ENCODE results near the gene POLR3G.

The POLR3G gene

GRCh38 chr5:90477073-90477472, 2.4 kb downstream of the POLR3G start:
- peak overlapping the region; percentile 88 for H3K4me3 ChIP-seq (ENCODE audit: low read depth, low read length)

GRCh38 chr5:90477621-90478215, 3.1 kb downstream of the POLR3G start:
- no peaks in the 10 kb centered on the region for H3K36me3 ChIP-seq (ENCODE audit: control insufficient read depth, insufficient read depth, low read length)
- no peaks in the 10 kb centered on the region for H3K27me3 ChIP-seq (ENCODE audit: control insufficient read depth, insufficient read depth, low read length)
- H3K9me3 ChIP-seq (ENCODE audit: control insufficient read depth, insufficient read depth, low read length) = no peaks in the 10 kb centered on the region
- H3K9ac ChIP-seq (ENCODE audit: low read depth, low read length) = no peak overlapping the region
- H3K4me3 ChIP-seq (ENCODE audit: low read depth, low read length) = peak overlapping the region; percentile 20
- H3K4me1 ChIP-seq (ENCODE audit: control insufficient read depth, insufficient read depth, low read length) = peaks cover 18% of the 10 kb centered on the region

More at GRCh38 chr5:90477073-90477472, 2.4 kb downstream of the POLR3G start:
- no peak overlapping the region for H3K9ac ChIP-seq (ENCODE audit: low read depth, low read length)
- no peaks in the 10 kb centered on the region for H3K27me3 ChIP-seq (ENCODE audit: control insufficient read depth, insufficient read depth, low read length)
- no peaks in the 10 kb centered on the region for H3K36me3 ChIP-seq (ENCODE audit: control insufficient read depth, insufficient read depth, low read length)
- no peaks in the 10 kb centered on the region for H3K9me3 ChIP-seq (ENCODE audit: control insufficient read depth, insufficient read depth, low read length)
- peaks cover 18% of the 10 kb centered on the region for H3K4me1 ChIP-seq (ENCODE audit: control insufficient read depth, insufficient read depth, low read length)

- no peak overlapping the region for H3K4me3 ChIP-seq (ENCODE audit: low read depth, low read length)
- H3K4me1 ChIP-seq (ENCODE audit: control insufficient read depth, insufficient read depth, low read length) = peaks cover 18% of the 10 kb centered on the region
- H3K27me3 ChIP-seq (ENCODE audit: control insufficient read depth, insufficient read depth, low read length) = no peaks in the 10 kb centered on the region
- H3K9me3 ChIP-seq (ENCODE audit: control insufficient read depth, insufficient read depth, low read length) = no peaks in the 10 kb centered on the region
- H3K9ac ChIP-seq (ENCODE audit: low read depth, low read length) = no peak overlapping the region
- no peaks in the 10 kb centered on the region for H3K36me3 ChIP-seq (ENCODE audit: control insufficient read depth, insufficient read depth, low read length)
These were observed 5.1 kb downstream of the POLR3G start for GRCh38 chr5:90479611-90480385.

DNA sequence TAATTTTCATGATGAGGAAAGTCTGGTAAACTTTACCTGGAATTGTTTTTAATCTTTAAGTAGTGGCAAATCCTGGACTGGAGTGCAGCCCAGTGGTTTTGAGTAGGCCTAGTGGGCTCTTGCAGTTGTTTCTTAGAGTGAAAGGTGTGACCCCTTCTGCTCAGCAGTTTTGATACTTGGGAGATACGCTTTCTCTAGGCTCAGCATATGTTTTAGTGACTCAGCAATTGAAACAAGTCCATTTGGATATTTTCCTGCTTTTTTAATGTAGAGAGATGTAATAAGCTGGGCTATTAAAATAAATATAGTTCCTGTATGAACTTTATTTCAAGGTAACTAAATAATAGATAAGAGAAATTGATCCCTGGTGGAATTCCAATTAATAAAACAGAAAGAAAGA, 6.0 kb downstream of the POLR3G start:
- Histone ChIP-seq H3K27me3 (ENCODE audit: control insufficient read depth, insufficient read depth, low read length) (no peaks in the 10 kb centered on the region), H3K4me1 (ENCODE audit: control insufficient read depth, insufficient read depth, low read length) (peaks cover 18% of the 10 kb centered on the region), H3K9ac (ENCODE audit: low read depth, low read length) (no peak overlapping the region), H3K4me3 (ENCODE audit: low read depth, low read length) (no peak overlapping the region), H3K36me3 (ENCODE audit: control insufficient read depth, insufficient read depth, low read length) (no peaks in the 10 kb centered on the region), H3K9me3 (ENCODE audit: control insufficient read depth, insufficient read depth, low read length) (no peaks in the 10 kb centered on the region)

GRCh38 chr5:90483206-90483605, 8.5 kb downstream of the POLR3G start:
- Histone ChIP-seq H3K9ac (ENCODE audit: low read depth, low read length) (no peak overlapping the region), H3K4me3 (ENCODE audit: low read depth, low read length) (no peak overlapping the region), H3K27me3 (ENCODE audit: control insufficient read depth, insufficient read depth, low read length) (no peaks in the 10 kb centered on the region), H3K4me1 (ENCODE audit: control insufficient read depth, insufficient read depth, low read length) (no peaks in the 10 kb centered on the region), H3K9me3 (ENCODE audit: control insufficient read depth, insufficient read depth, low read length) (no peaks in the 10 kb centered on the region), H3K36me3 (ENCODE audit: control insufficient read depth, insufficient read depth, low read length) (no peaks in the 10 kb centered on the region)

DNA sequence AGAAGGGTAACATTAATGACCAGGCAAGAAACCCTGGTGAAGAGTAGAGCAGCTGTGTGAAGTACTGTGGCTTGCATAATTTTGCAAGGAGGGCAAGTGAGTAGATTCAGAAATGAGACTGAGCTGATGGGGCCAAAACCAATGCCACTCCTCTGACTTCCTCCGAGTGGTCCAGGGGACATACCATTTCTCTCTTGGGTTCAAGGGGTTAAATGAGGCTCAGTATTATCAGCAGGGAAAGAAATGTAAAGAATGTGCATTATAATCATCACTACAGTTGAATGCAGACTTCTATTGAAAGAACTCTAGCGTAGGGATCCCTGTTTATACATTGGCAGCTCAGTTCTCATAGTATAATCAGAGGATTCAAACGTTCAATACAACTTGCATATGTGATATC, 9.9 kb downstream of the POLR3G start:
- no peak overlapping the region for H3K4me3 ChIP-seq (ENCODE audit: low read depth, low read length)
- no peaks in the 10 kb centered on the region for H3K9me3 ChIP-seq (ENCODE audit: control insufficient read depth, insufficient read depth, low read length)
- H3K27me3 ChIP-seq (ENCODE audit: control insufficient read depth, insufficient read depth, low read length) = no peaks in the 10 kb centered on the region
- no peak overlapping the region for H3K9ac ChIP-seq (ENCODE audit: low read depth, low read length)
- no peaks in the 10 kb centered on the region for H3K36me3 ChIP-seq (ENCODE audit: control insufficient read depth, insufficient read depth, low read length)
- H3K4me1 ChIP-seq (ENCODE audit: control insufficient read depth, insufficient read depth, low read length) = no peaks in the 10 kb centered on the region

- no peak overlapping the region for H3K9ac ChIP-seq (ENCODE audit: low read depth, low read length)
- H3K36me3 ChIP-seq (ENCODE audit: control insufficient read depth, insufficient read depth, low read length) = no peaks in the 10 kb centered on the region
- no peaks in the 10 kb centered on the region for H3K27me3 ChIP-seq (ENCODE audit: control insufficient read depth, insufficient read depth, low read length)
- H3K4me1 ChIP-seq (ENCODE audit: control insufficient read depth, insufficient read depth, low read length) = no peaks in the 10 kb centered on the region
- no peak overlapping the region for H3K4me3 ChIP-seq (ENCODE audit: low read depth, low read length)
- H3K9me3 ChIP-seq (ENCODE audit: control insufficient read depth, insufficient read depth, low read length) = no peaks in the 10 kb centered on the region
These were observed 14.1 kb downstream of the POLR3G start for GRCh38 chr5:90488791-90489190.

DNA sequence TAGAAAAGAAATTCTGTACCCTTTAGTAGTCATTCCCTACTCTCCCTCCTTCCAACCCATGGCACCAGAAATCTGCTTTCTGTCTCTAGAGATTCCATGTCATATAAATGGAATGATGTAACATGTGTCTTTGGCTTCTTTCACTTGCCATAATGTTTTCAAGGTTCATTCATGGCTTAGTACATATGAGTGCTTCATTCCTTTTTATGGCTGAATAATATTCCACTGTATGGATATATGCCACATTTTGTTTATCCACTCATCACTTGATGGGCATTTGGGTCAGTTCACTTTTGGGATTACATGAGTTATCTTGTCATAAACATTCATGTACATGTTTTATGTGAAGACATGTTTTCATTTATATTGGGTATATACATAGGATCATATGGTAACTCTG, 19.4 kb downstream of the POLR3G start:
- H3K9ac ChIP-seq (ENCODE audit: low read depth, low read length) = no peak overlapping the region
- H3K27me3 ChIP-seq (ENCODE audit: control insufficient read depth, insufficient read depth, low read length) = no peaks in the 10 kb centered on the region
- H3K4me1 ChIP-seq (ENCODE audit: control insufficient read depth, insufficient read depth, low read length) = no peaks in the 10 kb centered on the region
- H3K4me3 ChIP-seq (ENCODE audit: low read depth, low read length) = no peak overlapping the region
- H3K36me3 ChIP-seq (ENCODE audit: control insufficient read depth, insufficient read depth, low read length) = no peaks in the 10 kb centered on the region
- H3K9me3 ChIP-seq (ENCODE audit: control insufficient read depth, insufficient read depth, low read length) = no peaks in the 10 kb centered on the region

GRCh38 chr5:90495146-90495545, 20.5 kb downstream of the POLR3G start:
- Histone ChIP-seq H3K9ac (ENCODE audit: low read depth, low read length) (no peak overlapping the region), H3K27me3 (ENCODE audit: control insufficient read depth, insufficient read depth, low read length) (no peaks in the 10 kb centered on the region), H3K4me1 (ENCODE audit: control insufficient read depth, insufficient read depth, low read length) (no peaks in the 10 kb centered on the region), H3K4me3 (ENCODE audit: low read depth, low read length) (no peak overlapping the region), H3K36me3 (ENCODE audit: control insufficient read depth, insufficient read depth, low read length) (no peaks in the 10 kb centered on the region), H3K9me3 (ENCODE audit: control insufficient read depth, insufficient read depth, low read length) (no peaks in the 10 kb centered on the region)

DNA sequence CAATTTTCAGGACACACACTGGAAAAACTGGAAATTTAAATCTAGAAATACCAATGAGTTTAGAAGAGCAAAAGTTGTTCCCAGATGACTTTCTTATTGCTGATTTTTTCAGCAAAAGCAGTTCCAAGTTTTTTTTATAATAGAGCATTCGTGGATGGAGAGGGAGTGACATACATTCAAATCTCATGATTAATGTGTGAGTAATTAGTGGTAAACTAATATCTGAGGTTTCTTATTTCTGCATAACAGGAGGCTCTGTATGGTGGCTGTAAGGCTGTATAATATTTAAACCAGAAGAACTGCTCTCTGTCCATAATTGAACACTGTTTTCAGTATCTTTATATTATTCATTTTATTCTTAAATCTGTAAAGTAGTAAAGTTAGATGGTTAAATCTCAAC, 28.9 kb downstream of the POLR3G start:
- no peak overlapping the region for H3K4me3 ChIP-seq (ENCODE audit: low read depth, low read length)
- no peak overlapping the region for H3K9ac ChIP-seq (ENCODE audit: low read depth, low read length)
- no peaks in the 10 kb centered on the region for H3K4me1 ChIP-seq (ENCODE audit: control insufficient read depth, insufficient read depth, low read length)
- H3K36me3 ChIP-seq (ENCODE audit: control insufficient read depth, insufficient read depth, low read length) = no peaks in the 10 kb centered on the region
- no peaks in the 10 kb centered on the region for H3K9me3 ChIP-seq (ENCODE audit: control insufficient read depth, insufficient read depth, low read length)
- no peaks in the 10 kb centered on the region for H3K27me3 ChIP-seq (ENCODE audit: control insufficient read depth, insufficient read depth, low read length)

DNA sequence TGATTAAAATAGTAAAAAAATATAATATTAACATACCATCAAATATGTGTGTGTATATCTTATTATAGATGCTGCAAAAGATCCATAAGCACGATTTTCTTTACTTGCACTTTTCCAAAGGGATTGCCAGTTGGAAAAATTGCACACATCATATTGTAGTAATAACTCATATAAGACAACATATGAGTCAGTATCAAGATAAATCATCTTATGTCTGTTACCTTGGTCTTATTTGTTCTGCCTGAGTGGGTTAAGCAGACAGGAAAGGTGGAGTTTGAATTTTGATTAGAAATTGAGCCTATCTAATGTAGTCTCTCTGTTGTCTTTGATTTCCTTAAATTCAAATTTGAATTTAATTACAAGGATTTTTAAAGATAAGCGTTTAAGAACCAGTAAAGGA, 30.1 kb downstream of the POLR3G start:
- no peaks in the 10 kb centered on the region for H3K4me1 ChIP-seq (ENCODE audit: control insufficient read depth, insufficient read depth, low read length)
- H3K9ac ChIP-seq (ENCODE audit: low read depth, low read length) = no peak overlapping the region
- no peak overlapping the region for H3K4me3 ChIP-seq (ENCODE audit: low read depth, low read length)
- no peaks in the 10 kb centered on the region for H3K36me3 ChIP-seq (ENCODE audit: control insufficient read depth, insufficient read depth, low read length)
- H3K9me3 ChIP-seq (ENCODE audit: control insufficient read depth, insufficient read depth, low read length) = no peaks in the 10 kb centered on the region
- H3K27me3 ChIP-seq (ENCODE audit: control insufficient read depth, insufficient read depth, low read length) = no peaks in the 10 kb centered on the region

DNA sequence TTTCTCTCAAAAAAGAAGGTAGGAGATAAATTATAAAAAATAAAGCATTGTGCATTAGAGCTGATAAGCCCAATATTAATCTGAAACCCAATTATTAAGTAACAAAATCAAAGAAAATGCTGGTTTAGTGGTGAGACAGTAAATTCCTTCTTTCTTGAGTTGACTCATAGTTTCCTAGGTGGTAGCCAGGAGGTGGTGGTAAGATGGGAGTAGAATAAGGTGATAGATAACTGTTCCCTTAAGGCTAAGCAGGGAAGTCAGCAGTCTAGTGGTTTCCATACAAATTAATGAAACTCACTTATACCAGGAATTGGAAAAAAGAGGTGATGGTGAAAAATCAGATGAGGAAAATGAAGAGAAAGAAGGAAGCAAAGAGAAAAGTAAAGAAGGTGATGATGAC, 31.6 kb downstream of the POLR3G start:
- Histone ChIP-seq H3K9ac (ENCODE audit: low read depth, low read length) (no peak overlapping the region), H3K27me3 (ENCODE audit: control insufficient read depth, insufficient read depth, low read length) (no peaks in the 10 kb centered on the region), H3K9me3 (ENCODE audit: control insufficient read depth, insufficient read depth, low read length) (no peaks in the 10 kb centered on the region), H3K4me1 (ENCODE audit: control insufficient read depth, insufficient read depth, low read length) (no peaks in the 10 kb centered on the region), H3K4me3 (ENCODE audit: low read depth, low read length) (no peak overlapping the region), H3K36me3 (ENCODE audit: control insufficient read depth, insufficient read depth, low read length) (no peaks in the 10 kb centered on the region)

Data from iPS-15b (cell line).